Measurements from ENCODE around the gene CELF3. TPM values are rescaled to one million over a fixed set of nuclear protein-coding genes. Genes with fewer than 3 reads are reported as not detected.

CELF3 gene
- total and polyA plus RNA-seq, 2 of the 13 experiments (the other 11 are each of a cell fraction or from before 2014, with no cell fraction given) = not detected

- TF ChIP-seq, protein P1, sequence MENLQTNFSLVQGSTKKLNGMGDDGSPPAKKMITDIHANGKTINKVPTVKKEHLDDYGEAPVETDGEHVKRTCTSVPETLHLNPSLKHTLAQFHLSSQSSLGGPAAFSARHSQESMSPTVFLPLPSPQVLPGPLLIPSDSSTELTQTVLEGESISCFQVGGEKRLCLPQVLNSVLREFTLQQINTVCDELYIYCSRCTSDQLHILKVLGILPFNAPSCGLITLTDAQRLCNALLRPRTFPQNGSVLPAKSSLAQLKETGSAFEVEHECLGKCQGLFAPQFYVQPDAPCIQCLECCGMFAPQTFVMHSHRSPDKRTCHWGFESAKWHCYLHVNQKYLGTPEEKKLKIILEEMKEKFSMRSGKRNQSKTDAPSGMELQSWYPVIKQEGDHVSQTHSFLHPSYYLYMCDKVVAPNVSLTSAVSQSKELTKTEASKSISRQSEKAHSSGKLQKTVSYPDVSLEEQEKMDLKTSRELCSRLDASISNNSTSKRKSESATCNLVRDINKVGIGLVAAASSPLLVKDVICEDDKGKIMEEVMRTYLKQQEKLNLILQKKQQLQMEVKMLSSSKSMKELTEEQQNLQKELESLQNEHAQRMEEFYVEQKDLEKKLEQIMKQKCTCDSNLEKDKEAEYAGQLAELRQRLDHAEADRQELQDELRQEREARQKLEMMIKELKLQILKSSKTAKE (CRISPR knock-in tag; IDR thresholded peaks at IDR 0.05; ENCODE audit: borderline replicate concordance) = no peak
- TF ChIP-seq SPEN (CRISPR knock-in tag; IDR thresholded peaks at IDR 0.05; ENCODE audit: low read depth) = peak; percentile 84; the same call in 1 of the 2 replicates
- peak; percentile 63; the same call in 1 of the 2 replicates for TF ChIP-seq ZNF788 (CRISPR knock-in tag; IDR thresholded peaks at IDR 0.05; ENCODE audit: borderline replicate concordance)
- 0 out of 2 replicates have a peak, but pooled peaks have one; percentile 69 for TF ChIP-seq ZBTB3 (CRISPR knock-in tag; IDR thresholded peaks at IDR 0.05; ENCODE audit: borderline replicate concordance, low read depth)
- TF ChIP-seq DR1 (CRISPR knock-in tag; IDR thresholded peaks at IDR 0.05) = peak; percentile 72
- TF ChIP-seq ZMYM2 (CRISPR knock-in tag; IDR thresholded peaks at IDR 0.05) = no peak
- peak; percentile 94 for TF ChIP-seq KMT2A (CRISPR knock-in tag; IDR thresholded peaks at IDR 0.05)
- TF ChIP-seq, protein P2, sequence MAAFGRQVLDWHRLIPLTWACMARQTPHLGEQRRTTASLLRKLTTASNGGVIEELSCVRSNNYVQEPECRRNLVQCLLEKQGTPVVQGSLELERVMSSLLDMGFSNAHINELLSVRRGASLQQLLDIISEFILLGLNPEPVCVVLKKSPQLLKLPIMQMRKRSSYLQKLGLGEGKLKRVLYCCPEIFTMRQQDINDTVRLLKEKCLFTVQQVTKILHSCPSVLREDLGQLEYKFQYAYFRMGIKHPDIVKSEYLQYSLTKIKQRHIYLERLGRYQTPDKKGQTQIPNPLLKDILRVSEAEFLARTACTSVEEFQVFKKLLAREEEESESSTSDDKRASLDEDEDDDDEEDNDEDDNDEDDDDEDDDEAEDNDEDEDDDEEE (CRISPR knock-in tag; IDR thresholded peaks at IDR 0.05) = no peak
- TF ChIP-seq, protein P3, sequence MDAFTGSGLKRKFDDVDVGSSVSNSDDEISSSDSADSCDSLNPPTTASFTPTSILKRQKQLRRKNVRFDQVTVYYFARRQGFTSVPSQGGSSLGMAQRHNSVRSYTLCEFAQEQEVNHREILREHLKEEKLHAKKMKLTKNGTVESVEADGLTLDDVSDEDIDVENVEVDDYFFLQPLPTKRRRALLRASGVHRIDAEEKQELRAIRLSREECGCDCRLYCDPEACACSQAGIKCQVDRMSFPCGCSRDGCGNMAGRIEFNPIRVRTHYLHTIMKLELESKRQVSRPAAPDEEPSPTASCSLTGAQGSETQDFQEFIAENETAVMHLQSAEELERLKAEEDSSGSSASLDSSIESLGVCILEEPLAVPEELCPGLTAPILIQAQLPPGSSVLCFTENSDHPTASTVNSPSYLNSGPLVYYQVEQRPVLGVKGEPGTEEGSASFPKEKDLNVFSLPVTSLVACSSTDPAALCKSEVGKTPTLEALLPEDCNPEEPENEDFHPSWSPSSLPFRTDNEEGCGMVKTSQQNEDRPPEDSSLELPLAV (CRISPR knock-in tag; conservative IDR thresholded peaks at IDR 0.05; ENCODE audit: low read depth) = no peak
- TF ChIP-seq FOXP1 (IDR thresholded peaks at IDR 0.05) = no peak
- no peak for TF ChIP-seq FOXP1 (CRISPR knock-in tag; IDR thresholded peaks at IDR 0.05)
- TF ChIP-seq ZBTB42 (CRISPR knock-in tag; IDR thresholded peaks at IDR 0.05) = peak; percentile 84; the same call in 1 of the 2 replicates
- no peak for TF ChIP-seq ZNF496 (CRISPR knock-in tag; IDR thresholded peaks at IDR 0.05; ENCODE audit: insufficient replicate concordance)
- TF ChIP-seq, protein P4, sequence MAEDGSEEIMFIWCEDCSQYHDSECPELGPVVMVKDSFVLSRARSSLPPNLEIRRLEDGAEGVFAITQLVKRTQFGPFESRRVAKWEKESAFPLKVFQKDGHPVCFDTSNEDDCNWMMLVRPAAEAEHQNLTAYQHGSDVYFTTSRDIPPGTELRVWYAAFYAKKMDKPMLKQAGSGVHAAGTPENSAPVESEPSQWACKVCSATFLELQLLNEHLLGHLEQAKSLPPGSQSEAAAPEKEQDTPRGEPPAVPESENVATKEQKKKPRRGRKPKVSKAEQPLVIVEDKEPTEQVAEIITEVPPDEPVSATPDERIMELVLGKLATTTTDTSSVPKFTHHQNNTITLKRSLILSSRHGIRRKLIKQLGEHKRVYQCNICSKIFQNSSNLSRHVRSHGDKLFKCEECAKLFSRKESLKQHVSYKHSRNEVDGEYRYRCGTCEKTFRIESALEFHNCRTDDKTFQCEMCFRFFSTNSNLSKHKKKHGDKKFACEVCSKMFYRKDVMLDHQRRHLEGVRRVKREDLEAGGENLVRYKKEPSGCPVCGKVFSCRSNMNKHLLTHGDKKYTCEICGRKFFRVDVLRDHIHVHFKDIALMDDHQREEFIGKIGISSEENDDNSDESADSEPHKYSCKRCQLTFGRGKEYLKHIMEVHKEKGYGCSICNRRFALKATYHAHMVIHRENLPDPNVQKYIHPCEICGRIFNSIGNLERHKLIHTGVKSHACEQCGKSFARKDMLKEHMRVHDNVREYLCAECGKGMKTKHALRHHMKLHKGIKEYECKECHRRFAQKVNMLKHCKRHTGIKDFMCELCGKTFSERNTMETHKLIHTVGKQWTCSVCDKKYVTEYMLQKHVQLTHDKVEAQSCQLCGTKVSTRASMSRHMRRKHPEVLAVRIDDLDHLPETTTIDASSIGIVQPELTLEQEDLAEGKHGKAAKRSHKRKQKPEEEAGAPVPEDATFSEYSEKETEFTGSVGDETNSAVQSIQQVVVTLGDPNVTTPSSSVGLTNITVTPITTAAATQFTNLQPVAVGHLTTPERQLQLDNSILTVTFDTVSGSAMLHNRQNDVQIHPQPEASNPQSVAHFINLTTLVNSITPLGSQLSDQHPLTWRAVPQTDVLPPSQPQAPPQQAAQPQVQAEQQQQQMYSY (CRISPR knock-in tag; IDR thresholded peaks at IDR 0.05) = peak; percentile 65; the same call in 1 of the 2 replicates
- TF ChIP-seq ZNF292 (CRISPR knock-in tag; IDR thresholded peaks at IDR 0.05; ENCODE audit: borderline replicate concordance, low read depth) = 0 out of 2 replicates have a peak, but pooled peaks have one; percentile 27
- TF ChIP-seq JARID2 (CRISPR knock-in tag; IDR thresholded peaks at IDR 0.05; ENCODE audit: insufficient replicate concordance) = no peak
- no peak; the same call in 1 of the 2 replicates for TF ChIP-seq ZNF331 (CRISPR knock-in tag; IDR thresholded peaks at IDR 0.05)
- peak; percentile 38; the same call in 1 of the 2 replicates for TF ChIP-seq KDM3A (CRISPR knock-in tag; IDR thresholded peaks at IDR 0.05; ENCODE audit: low read depth)
- TF ChIP-seq SOX5 (CRISPR knock-in tag; IDR thresholded peaks at IDR 0.05; ENCODE audit: borderline replicate concordance) = no peak
- no peak; the same call in 1 of the 2 replicates for TF ChIP-seq ZZZ3 (CRISPR knock-in tag; IDR thresholded peaks at IDR 0.05; ENCODE audit: borderline replicate concordance)
These were observed 46.6 kb upstream of the CELF3 start, which contains the start of gene MRPL9 (continued) for GRCh38 chr1:151762941-151763921.
